HG02981 (cell line): ENCODE data around the gene KDSR.

ENCODE experiments used
- ATAC-seq: cut with Tn5 transposase; IDR thresholded peaks from one replicate; pipeline ENCODE4 v1.9.1; 2021; ENCODE audit warnings: mild to moderate bottlenecking, moderate library complexity; ENCODE audit not compliant: unreplicated experiment

Gene KDSR, protein sequence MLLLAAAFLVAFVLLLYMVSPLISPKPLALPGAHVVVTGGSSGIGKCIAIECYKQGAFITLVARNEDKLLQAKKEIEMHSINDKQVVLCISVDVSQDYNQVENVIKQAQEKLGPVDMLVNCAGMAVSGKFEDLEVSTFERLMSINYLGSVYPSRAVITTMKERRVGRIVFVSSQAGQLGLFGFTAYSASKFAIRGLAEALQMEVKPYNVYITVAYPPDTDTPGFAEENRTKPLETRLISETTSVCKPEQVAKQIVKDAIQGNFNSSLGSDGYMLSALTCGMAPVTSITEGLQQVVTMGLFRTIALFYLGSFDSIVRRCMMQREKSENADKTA

GRCh38 chr18:63367053-63367953, at the start of gene KDSR:
KDSR (minus strand) TSS chr18:63367206; CDS start chr18:63367118, 88 bp downstream.
- peak; percentile 85 for ATAC-seq

DNA sequence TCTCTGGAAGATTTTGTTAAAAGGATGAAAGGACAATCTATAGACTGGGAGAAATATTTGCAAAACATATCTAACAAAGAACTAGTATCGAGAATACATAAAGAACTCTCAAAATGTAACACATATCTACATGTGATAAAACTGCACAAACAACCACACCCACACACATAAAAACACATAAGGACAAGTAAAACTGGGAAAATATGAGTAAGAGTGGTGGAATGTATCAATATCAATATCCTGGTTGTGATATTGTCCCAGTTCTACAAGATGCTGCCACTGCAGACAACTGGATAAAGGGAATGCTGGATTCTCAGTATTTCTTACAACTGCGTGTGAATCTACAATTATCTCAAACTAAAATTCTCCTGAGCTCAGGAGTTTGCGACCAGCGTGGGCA, 45.9 kb upstream of the KDSR start:
- ATAC-seq: no peak

GRCh38 chr18:63410792-63411191, 43.8 kb upstream of the KDSR start:
- ATAC-seq: no peak

DNA sequence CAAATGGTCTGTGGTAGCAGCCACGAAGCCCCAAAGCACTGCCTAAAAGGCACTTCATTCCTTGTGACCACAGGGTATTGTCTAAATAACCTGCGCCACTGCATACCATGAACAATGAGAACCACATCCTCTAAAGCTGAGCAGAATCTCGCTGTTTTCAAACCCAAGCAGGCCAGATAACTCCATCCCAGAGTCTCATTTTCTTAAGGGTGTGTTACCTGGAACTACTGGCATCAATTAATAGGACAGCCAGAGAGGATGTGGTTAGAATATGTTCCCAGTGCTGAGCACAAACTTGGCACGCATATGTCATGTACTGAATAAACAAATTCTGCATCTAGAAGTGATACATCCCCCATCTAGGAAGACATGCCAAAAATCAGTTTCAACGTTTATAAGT, 42.3 kb upstream of the KDSR start:
- ATAC-seq: no peak

DNA sequence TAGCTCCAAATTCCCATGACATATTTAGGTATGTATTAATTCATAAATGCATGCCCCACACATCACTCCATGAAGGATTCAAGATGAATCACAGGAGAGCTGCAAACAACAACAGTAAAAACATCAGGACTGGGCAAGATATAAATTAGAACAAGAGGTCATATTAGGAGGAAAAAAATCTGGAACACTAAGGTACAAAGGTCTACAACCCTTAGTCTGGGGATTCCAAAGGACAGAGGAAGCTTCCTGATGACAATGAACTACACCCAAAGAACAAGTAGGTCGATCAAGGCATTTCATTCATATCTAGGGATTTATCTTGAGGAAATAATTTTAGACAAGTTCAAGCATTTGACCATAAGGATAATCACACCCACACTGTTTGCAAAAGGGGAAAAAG, 40.7 kb upstream of the KDSR start:
- ATAC-seq: no peak

DNA sequence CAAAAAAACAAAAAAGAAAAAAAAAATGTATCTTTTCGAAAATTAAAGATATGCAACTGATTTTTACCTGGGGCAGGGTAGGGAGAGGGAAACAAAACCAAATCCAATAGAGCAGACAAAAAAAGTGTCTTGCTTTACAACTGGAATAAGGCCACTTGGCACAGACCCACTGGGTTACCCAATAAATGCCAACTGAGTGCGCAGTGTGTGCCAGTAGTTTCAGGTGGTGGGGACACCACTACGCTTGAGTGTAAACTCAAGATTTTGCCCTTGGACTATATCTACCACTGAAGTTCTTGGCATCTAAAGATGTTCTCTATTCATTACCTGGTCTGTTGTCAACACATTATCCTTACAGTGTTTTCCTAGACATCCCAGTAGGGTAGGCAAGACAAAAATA, 39.0 kb upstream of the KDSR start:
- no peak for ATAC-seq

DNA sequence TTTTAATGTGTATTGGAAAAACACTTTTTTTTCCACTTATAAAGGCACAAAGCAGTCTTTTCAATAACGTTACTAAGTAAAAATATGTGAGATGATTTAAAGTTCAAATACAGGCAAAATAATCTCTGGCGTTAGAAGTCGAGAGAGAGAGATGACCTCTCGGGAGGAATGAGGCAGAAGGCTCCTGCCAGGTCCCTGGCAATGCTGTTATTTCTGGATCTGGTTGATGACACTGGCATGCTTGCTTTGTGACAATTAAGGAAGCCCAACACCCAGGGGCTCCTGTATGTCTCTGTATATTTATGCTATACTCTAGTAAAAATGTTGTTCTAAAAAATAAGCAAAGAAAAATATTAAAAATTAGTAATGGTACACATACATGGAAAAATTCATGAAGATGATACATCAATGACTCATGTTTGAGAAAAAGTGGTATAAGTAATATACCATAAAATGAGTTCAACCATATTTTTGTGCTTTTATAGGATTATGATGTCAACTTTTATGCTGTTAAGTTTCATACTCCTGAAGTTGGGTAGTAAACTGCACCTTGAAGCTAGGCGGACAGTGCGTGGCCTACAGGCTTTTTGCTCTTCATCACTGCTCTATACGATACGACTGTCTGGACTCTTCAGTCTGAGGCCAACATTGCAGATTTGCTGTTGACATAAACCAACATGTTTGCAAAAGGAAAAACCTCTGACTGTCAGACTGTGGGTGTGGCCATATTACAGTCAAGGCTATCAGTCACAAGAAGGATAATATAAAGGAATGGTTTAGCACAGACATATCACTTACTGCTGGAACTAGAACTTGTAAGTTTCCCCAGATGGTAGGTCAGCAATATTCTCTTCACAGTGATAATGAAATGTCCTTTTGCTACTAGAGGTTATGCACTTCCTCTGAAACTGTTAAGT, 35.5 kb upstream of the KDSR start:
- ATAC-seq: no peak

DNA sequence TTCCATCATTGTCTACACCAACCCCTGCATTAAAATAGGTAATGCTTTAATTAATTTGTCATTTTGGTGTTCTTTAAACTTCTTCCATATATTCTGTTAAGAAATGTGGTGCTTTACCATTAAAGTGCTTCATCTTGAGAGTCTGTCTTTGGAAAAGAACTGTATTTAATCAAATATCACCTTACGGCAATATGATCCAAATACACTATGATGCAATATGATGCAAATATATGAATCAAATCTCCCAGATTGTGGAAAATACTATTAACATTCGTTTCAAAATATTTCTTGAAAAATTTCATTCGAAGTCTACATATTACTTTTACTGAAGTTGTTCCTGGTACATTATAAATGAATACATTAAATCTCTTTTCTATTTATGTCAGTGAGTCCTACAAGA, 32.3 kb upstream of the KDSR start:
- ATAC-seq: no peak

DNA sequence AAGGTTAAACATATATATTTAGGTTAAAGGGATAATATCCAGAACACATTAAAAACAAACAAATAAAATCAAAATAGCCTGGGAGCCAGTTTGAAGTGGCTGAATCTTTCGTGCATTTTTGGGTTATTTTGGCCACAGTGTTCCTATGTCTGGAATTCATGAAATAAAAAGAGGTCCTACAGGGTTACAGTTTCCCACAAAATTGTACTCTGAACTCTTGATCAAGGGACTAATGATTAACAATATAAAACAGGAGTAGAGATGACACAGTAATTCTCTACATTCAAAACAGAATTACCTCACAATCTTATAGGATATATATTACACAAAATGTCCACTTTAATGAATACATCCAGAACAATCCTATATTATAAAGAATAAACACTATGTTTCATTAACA, 30.3 kb upstream of the KDSR start:
- no peak for ATAC-seq

- no peak for ATAC-seq
These were observed 28.5 kb upstream of the KDSR start for GRCh38 chr18:63395503-63395902.

- ATAC-seq: no peak
These were observed 27.9 kb upstream of the KDSR start for GRCh38 chr18:63394954-63395353.

- no peak for ATAC-seq
These were observed 20.9 kb upstream of the KDSR start for GRCh38 chr18:63387861-63388260.

DNA sequence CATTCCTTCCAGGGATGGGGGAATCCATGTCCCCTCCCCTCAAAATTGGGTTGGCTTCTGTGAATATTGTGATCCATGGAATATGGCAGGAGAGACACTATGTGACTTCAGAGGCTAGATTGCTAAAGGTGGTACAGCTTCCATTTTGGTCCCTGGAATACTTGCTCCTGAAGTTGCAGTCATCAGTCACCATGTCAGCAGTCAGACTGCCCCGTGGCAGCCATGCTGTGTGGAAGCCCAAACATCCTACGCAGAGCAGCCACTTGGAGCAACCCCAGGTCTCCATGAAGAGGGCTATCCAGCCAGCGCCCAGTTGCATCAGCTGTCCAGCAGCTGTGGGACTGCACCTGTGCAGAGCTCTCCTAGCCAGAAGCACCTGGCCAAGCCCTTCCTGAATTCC, 15.8 kb upstream of the KDSR start:
- ATAC-seq: no peak

- no peak for ATAC-seq
These were observed 12.6 kb upstream of the KDSR start for GRCh38 chr18:63379639-63379962.

GRCh38 chr18:63378919-63379638, 12.1 kb upstream of the KDSR start:
- peak; percentile 57 for ATAC-seq

DNA sequence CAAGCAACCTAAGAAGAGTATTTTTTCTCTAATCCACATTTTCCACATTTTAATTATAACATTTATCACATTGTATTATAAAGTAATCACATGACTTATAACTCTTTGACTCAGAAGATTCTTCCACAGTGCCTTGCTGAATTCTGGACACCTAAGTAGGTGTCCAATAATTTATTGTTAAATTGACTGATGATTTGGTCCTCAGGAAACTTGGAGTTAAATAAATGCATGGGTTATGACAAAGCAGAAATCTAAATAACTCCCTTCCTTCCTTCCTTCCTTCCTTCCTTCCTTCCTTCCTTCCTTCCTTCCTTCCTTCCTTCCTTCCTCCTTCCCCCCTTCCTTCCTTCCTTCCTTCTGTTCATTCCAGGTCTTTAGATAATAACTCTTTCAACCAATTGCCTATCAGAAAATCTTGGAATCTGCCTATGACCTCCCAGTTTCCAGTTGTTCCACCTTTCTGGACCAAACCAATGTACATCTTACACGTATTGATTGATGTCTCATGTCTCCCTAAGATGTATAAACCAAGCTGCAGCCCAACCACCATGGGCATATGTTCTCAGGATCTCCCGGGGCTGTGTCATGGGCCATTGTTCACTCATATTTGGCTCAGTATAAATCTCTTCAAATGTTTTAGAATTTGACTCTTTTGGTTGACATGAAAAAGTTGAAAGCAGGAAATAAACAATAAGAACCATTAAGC, 10.4 kb upstream of the KDSR start:
- no peak for ATAC-seq

GRCh38 chr18:63376538-63376937, 9.5 kb upstream of the KDSR start:
- no peak for ATAC-seq

- ATAC-seq: no peak
These were observed 7.5 kb upstream of the KDSR start for GRCh38 chr18:63374540-63374939.

DNA sequence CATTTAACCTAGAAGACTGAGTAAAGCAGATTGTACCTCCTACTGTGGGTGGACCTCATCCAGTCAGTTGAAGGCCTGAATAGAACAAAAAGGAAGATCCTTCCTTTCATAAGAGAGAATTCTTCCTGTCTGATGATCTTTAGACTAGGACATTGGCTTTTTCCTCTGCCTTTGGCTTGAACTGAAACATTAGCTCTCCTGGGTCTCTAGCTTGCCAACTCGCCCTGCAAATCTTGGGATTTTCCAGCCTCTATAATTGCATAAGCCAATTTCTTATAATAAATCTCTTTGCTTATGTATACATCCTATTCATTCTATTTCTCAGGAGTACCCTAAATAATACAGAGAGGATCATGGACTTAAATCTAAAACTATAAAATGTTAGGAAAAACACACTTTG, 6.2 kb upstream of the KDSR start:
- ATAC-seq: no peak

DNA sequence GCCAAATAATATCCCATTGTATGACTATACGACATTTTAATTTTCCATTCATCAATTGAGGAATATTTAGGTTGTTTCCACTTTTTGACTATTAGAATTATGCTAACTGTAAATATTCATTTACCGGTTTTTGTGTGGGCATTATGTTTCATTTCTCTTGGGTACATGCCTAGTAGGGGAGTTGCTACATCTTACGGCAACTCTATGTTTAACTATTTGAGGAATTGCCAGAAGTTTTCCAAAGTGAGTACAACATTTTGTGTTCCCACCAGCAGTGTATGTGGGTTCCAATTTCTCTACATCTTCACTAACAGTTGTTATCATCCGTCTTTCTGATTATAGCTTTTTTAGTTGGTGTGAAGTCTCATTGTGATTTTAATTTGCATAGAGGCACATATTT, 1.6 kb upstream of the KDSR start:
- ATAC-seq: no peak
